ENCODE measurements around the gene RPL37.

DNA sequence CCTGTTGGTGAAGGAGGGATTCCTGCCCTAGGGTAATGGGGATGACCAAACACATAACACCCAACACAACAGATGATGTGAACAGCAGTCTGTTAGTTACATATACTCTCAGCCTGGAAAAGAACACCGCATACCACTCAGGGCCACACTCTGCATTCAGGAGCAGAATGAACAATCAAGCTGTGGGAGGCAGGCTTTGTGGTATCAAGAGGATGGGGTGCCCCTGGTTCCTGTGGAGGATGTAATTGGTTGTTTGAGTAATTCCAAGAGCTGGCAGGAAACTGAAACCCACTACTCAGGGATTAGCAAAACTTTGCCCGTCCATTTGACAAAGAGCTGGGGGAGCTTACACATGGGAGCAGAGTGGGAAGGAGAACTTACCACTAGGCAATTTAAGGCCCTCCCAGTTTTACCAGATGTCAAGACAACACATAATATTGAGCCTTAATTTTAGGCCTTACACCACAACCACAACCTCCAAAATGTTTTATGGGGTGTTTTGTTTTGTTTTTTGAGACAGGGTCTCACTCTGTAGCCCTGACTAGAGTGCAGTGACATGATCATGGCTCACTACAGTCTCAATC is 21.2 kb downstream of the RPL37 start:
- TF ChIP-seq, protein P1, sequence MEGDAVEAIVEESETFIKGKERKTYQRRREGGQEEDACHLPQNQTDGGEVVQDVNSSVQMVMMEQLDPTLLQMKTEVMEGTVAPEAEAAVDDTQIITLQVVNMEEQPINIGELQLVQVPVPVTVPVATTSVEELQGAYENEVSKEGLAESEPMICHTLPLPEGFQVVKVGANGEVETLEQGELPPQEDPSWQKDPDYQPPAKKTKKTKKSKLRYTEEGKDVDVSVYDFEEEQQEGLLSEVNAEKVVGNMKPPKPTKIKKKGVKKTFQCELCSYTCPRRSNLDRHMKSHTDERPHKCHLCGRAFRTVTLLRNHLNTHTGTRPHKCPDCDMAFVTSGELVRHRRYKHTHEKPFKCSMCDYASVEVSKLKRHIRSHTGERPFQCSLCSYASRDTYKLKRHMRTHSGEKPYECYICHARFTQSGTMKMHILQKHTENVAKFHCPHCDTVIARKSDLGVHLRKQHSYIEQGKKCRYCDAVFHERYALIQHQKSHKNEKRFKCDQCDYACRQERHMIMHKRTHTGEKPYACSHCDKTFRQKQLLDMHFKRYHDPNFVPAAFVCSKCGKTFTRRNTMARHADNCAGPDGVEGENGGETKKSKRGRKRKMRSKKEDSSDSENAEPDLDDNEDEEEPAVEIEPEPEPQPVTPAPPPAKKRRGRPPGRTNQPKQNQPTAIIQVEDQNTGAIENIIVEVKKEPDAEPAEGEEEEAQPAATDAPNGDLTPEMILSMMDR (IDR thresholded peaks at IDR 0.05; ENCODE audit: poor library complexity) = no peak
- no peak for TF ChIP-seq EZH2 (IDR thresholded peaks at IDR 0.05; ENCODE audit: borderline replicate concordance)
